Panc1 (cell line): ENCODE measurements around the gene CHRFAM7A.
"Not testable (repeated sequence)": the region's sequence is repeated elsewhere in the genome, so short reads cannot be mapped to it uniquely, and the experiment has no call there.

Experiments used
- POLR2AphosphoS5 ChIP-seq: IDR thresholded peaks from 2 replicates; pipeline ENCODE4 v1.6.1; 2012; ENCODE audit warnings: mild to moderate bottlenecking, low read depth, low read length, moderate library complexity
- REST ChIP-seq, 2 experiments: IDR thresholded peaks; 2 replicates each; pipeline ENCODE4 v1.6.1; 2011 to 2012; ENCODE audit warnings: low read depth in 2 of 2, control low read depth in 1 of 2, low read length in 1 of 2, mild to moderate bottlenecking in 1 of 2, moderate library complexity in 1 of 2; ENCODE audit not compliant: insufficient read depth in 1 of 2
- SIN3A ChIP-seq: IDR thresholded peaks from 2 replicates; pipeline ENCODE4 v1.6.1; 2012; ENCODE audit warnings: low read depth, mild to moderate bottlenecking, low read length, moderate library complexity, borderline replicate concordance; ENCODE audit not compliant: insufficient read depth
- TCF7L2 ChIP-seq: IDR thresholded peaks from 2 replicates; pipeline ENCODE4 v1.6.1; 2011; ENCODE audit warnings: mild to moderate bottlenecking, low read depth, low read length, inconsistent platforms
- TF ChIP-seq, protein P1 (sequence below): fragments of 450-650 bp; IDR thresholded peaks from 2 replicates; pipeline ENCODE4 v1.5.1; 2017; ENCODE audit warnings: mild to moderate bottlenecking

DNA sequence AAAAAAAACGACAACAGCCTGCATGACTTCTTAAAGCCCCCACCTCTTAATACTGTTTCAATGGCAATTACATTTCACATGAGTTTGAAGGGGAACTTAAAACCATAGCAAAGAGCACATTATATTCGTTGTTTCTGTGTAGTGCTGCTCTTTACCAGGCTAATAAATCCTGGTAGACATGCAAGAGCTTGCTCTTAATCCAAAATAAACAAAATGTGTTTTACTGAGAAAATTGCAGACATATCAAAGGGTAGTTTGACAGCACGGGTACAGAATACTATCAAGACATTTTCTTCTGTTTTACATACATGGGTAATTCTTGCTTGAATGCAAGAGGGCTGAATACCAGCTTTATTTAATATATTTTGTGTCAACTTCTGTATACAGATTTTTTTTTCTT is 45.0 kb upstream of the CHRFAM7A start:
- TF ChIP-seq, protein P1, sequence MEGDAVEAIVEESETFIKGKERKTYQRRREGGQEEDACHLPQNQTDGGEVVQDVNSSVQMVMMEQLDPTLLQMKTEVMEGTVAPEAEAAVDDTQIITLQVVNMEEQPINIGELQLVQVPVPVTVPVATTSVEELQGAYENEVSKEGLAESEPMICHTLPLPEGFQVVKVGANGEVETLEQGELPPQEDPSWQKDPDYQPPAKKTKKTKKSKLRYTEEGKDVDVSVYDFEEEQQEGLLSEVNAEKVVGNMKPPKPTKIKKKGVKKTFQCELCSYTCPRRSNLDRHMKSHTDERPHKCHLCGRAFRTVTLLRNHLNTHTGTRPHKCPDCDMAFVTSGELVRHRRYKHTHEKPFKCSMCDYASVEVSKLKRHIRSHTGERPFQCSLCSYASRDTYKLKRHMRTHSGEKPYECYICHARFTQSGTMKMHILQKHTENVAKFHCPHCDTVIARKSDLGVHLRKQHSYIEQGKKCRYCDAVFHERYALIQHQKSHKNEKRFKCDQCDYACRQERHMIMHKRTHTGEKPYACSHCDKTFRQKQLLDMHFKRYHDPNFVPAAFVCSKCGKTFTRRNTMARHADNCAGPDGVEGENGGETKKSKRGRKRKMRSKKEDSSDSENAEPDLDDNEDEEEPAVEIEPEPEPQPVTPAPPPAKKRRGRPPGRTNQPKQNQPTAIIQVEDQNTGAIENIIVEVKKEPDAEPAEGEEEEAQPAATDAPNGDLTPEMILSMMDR: not testable (repeated sequence)
- not testable (repeated sequence) for TF ChIP-seq SIN3A; POLR2AphosphoS5; TCF7L2; REST (IDR thresholded peaks at IDR 0.05; ENCODE audit: insufficient read depth in 1 of 2, low read depth in 2 of 2, low read length in 1 of 2)
